ENCODE measurements around the gene TRMT5. TPM values are rescaled to one million over a fixed set of nuclear protein-coding genes. Genes with fewer than 3 reads are reported as not detected.

TRMT5 gene
- total RNA-seq, 2 experiments from 2014 or later, result 8.2 to 9.3 TPM

- Mint-ChIP-seq H3K27ac (no peak overlapping the region), H3K4me3 (no peak overlapping the region), H3K4me1 (peaks cover 14% of the 10 kb centered on the region), H3K36me3 (ENCODE audit: low read depth) (peaks cover 10% of the 10 kb centered on the region), H3K9me3 (no peaks in the 10 kb centered on the region), H3K27me3 (no peaks in the 10 kb centered on the region)
- DNase-seq, result no peak
- CTCF ChIA-PET, result no interaction called here
- POLR2A ChIA-PET, result no interaction called here
Measured at GRCh38 chr14:60977847-60978246, 3.0 kb downstream of the TRMT5 start.

- ChIA-PET POLR2A (no interaction called here), CTCF (no interaction called here)
- no peak for DNase-seq
- Mint-ChIP-seq H3K27ac (no peak overlapping the region), H3K9me3 (no peaks in the 10 kb centered on the region), H3K36me3 (ENCODE audit: low read depth) (peaks cover 18% of the 10 kb centered on the region), H3K4me1 (peaks cover 14% of the 10 kb centered on the region), H3K27me3 (no peaks in the 10 kb centered on the region), H3K4me3 (no peak overlapping the region)
Measured at GRCh38 chr14:60975551-60975950, 5.3 kb downstream of the TRMT5 start.

GRCh38 chr14:60974090-60974651, 6.7 kb downstream of the TRMT5 start:
- DNase-seq, result no peak
- ChIA-PET POLR2A (no interaction called here), CTCF (no interaction called here)
- H3K36me3 Mint-ChIP-seq (ENCODE audit: low read depth), result peaks cover 18% of the 10 kb centered on the region
- no peaks in the 10 kb centered on the region for H3K9me3 Mint-ChIP-seq
- no peaks in the 10 kb centered on the region for H3K27me3 Mint-ChIP-seq
- no peak overlapping the region for H3K27ac Mint-ChIP-seq
- H3K4me3 Mint-ChIP-seq, result no peak overlapping the region
- H3K4me1 Mint-ChIP-seq, result peaks cover 9% of the 10 kb centered on the region

GRCh38 chr14:60973070-60973469, 7.8 kb downstream of the TRMT5 start:
- H3K9me3 Mint-ChIP-seq, result no peaks in the 10 kb centered on the region
- H3K27me3 Mint-ChIP-seq, result no peaks in the 10 kb centered on the region
- H3K36me3 Mint-ChIP-seq (ENCODE audit: low read depth), result peaks cover 17% of the 10 kb centered on the region
- DNase-seq, result no peak
- H3K4me1 Mint-ChIP-seq, result peaks cover 5% of the 10 kb centered on the region
- CTCF ChIA-PET, result no interaction called here
- no peak overlapping the region for H3K4me3 Mint-ChIP-seq
- POLR2A ChIA-PET, result no interaction called here
- no peak overlapping the region for H3K27ac Mint-ChIP-seq

GRCh38 chr14:60972295-60972694, 8.6 kb downstream of the TRMT5 start:
- POLR2A ChIA-PET, result no interaction called here
- Mint-ChIP-seq H3K27ac (peak overlapping the region; percentile 57), H3K36me3 (ENCODE audit: low read depth) (peaks cover 15% of the 10 kb centered on the region), H3K27me3 (no peaks in the 10 kb centered on the region), H3K4me3 (no peak overlapping the region), H3K4me1 (no peaks in the 10 kb centered on the region), H3K9me3 (no peaks in the 10 kb centered on the region)
- CTCF ChIA-PET, result no interaction called here
- DNase-seq, result no peak

GRCh38 chr14:60971271-60971670, 9.6 kb downstream of the TRMT5 start:
- H3K36me3 Mint-ChIP-seq (ENCODE audit: low read depth), result peaks cover 11% of the 10 kb centered on the region
- H3K4me3 Mint-ChIP-seq, result no peak overlapping the region
- ChIA-PET CTCF (no interaction called here), POLR2A (no interaction called here)
- no peaks in the 10 kb centered on the region for H3K4me1 Mint-ChIP-seq
- H3K27ac Mint-ChIP-seq, result no peak overlapping the region
- no peaks in the 10 kb centered on the region for H3K9me3 Mint-ChIP-seq
- DNase-seq, result no peak
- no peaks in the 10 kb centered on the region for H3K27me3 Mint-ChIP-seq

GRCh38 chr14:60970146-60970545, 10.7 kb downstream of the TRMT5 start:
- ChIA-PET POLR2A (no interaction called here), CTCF (interaction anchor here (1.2 kb wide), 1 partner anchor 12 kb away, joined by 3 read pairs; no protein-coding TSS in a partner anchor)
- no peak for DNase-seq
- no peak overlapping the region for H3K27ac Mint-ChIP-seq
- peaks cover 11% of the 10 kb centered on the region for H3K36me3 Mint-ChIP-seq (ENCODE audit: low read depth)
- H3K4me1 Mint-ChIP-seq, result peaks cover under 1% of the 10 kb centered on the region
- H3K4me3 Mint-ChIP-seq, result no peak overlapping the region
- no peaks in the 10 kb centered on the region for H3K9me3 Mint-ChIP-seq
- no peaks in the 10 kb centered on the region for H3K27me3 Mint-ChIP-seq

- no peak overlapping the region for H3K4me3 Mint-ChIP-seq
- H3K9me3 Mint-ChIP-seq, result peaks cover 2% of the 10 kb centered on the region
- H3K27me3 Mint-ChIP-seq, result no peaks in the 10 kb centered on the region
- H3K4me1 Mint-ChIP-seq, result peaks cover 4% of the 10 kb centered on the region
- CTCF ChIA-PET, result interaction anchor here (0.7 to 1.0 kb wide), 2 partner anchors 58 to 1914 kb away, joined by 3 read pairs; no protein-coding TSS in a partner anchor
- POLR2A ChIA-PET, result no interaction called here
- DNase-seq, result no peak
- peaks cover 13% of the 10 kb centered on the region for H3K36me3 Mint-ChIP-seq (ENCODE audit: low read depth)
- no peak overlapping the region for H3K27ac Mint-ChIP-seq
Measured at GRCh38 chr14:60968671-60969070, 12.2 kb downstream of the TRMT5 start.

- no peaks in the 10 kb centered on the region for H3K27me3 Mint-ChIP-seq
- H3K9me3 Mint-ChIP-seq, result peaks cover 7% of the 10 kb centered on the region
- ChIA-PET CTCF (interaction anchor here (1.0 to 1.1 kb wide), 2 partner anchors 12 to 59 kb away, joined by 3 to 4 read pairs; partner anchors contain the start of gene TRMT5), POLR2A (no interaction called here)
- no peak overlapping the region for H3K27ac Mint-ChIP-seq
- DNase-seq, result no peak
- H3K4me1 Mint-ChIP-seq, result peaks cover 4% of the 10 kb centered on the region
- H3K4me3 Mint-ChIP-seq, result no peak overlapping the region
- H3K36me3 Mint-ChIP-seq (ENCODE audit: low read depth), result peaks cover 10% of the 10 kb centered on the region
Measured at GRCh38 chr14:60968099-60968498, 12.8 kb downstream of the TRMT5 start.

- Mint-ChIP-seq H3K27ac (no peak overlapping the region), H3K4me3 (no peak overlapping the region), H3K4me1 (peaks cover 4% of the 10 kb centered on the region), H3K9me3 (peaks cover 13% of the 10 kb centered on the region), H3K36me3 (ENCODE audit: low read depth) (peaks cover 8% of the 10 kb centered on the region), H3K27me3 (no peaks in the 10 kb centered on the region)
- DNase-seq, result no peak
- POLR2A ChIA-PET, result no interaction called here
- CTCF ChIA-PET, result no interaction called here
Measured at GRCh38 chr14:60965402-60965801, 15.5 kb downstream of the TRMT5 start.

GRCh38 chr14:60964904-60965303, 16.0 kb downstream of the TRMT5 start:
- no peak for DNase-seq
- peaks cover 17% of the 10 kb centered on the region for H3K9me3 Mint-ChIP-seq
- peaks cover 4% of the 10 kb centered on the region for H3K4me1 Mint-ChIP-seq
- H3K36me3 Mint-ChIP-seq (ENCODE audit: low read depth), result peaks cover 9% of the 10 kb centered on the region
- no peak overlapping the region for H3K27ac Mint-ChIP-seq
- no peak overlapping the region for H3K4me3 Mint-ChIP-seq
- H3K27me3 Mint-ChIP-seq, result no peaks in the 10 kb centered on the region
- CTCF ChIA-PET, result no interaction called here
- POLR2A ChIA-PET, result no interaction called here

- H3K4me3 Mint-ChIP-seq, result no peak overlapping the region
- H3K4me1 Mint-ChIP-seq, result peaks cover 4% of the 10 kb centered on the region
- peaks cover 26% of the 10 kb centered on the region for H3K9me3 Mint-ChIP-seq
- POLR2A ChIA-PET, result no interaction called here
- H3K36me3 Mint-ChIP-seq (ENCODE audit: low read depth), result peaks cover 14% of the 10 kb centered on the region
- no peak for DNase-seq
- H3K27ac Mint-ChIP-seq, result no peak overlapping the region
- CTCF ChIA-PET, result no interaction called here
- H3K27me3 Mint-ChIP-seq, result no peaks in the 10 kb centered on the region
Measured at GRCh38 chr14:60963761-60964160, 17.1 kb downstream of the TRMT5 start.

- CTCF ChIA-PET, result interaction anchor here (0.9 kb wide), 1 partner anchor 23 kb away, joined by 3 read pairs; the partner anchor contains the start of genes SLC38A6 and TRMT5
- Mint-ChIP-seq H3K4me3 (no peak overlapping the region), H3K27ac (no peak overlapping the region), H3K36me3 (ENCODE audit: low read depth) (peaks cover 40% of the 10 kb centered on the region), H3K9me3 (peaks cover 45% of the 10 kb centered on the region), H3K4me1 (peaks cover 10% of the 10 kb centered on the region), H3K27me3 (no peaks in the 10 kb centered on the region)
- POLR2A ChIA-PET, result no interaction called here
- no peak for DNase-seq
Measured at GRCh38 chr14:60958146-60958545, 22.7 kb downstream of the TRMT5 start.

- Mint-ChIP-seq H3K9me3 (peaks cover 45% of the 10 kb centered on the region), H3K36me3 (ENCODE audit: low read depth) (peaks cover 40% of the 10 kb centered on the region), H3K4me3 (no peak overlapping the region), H3K27me3 (no peaks in the 10 kb centered on the region), H3K4me1 (peaks cover 10% of the 10 kb centered on the region), H3K27ac (no peak overlapping the region)
- no peak for DNase-seq
- CTCF ChIA-PET, result no interaction called here
- POLR2A ChIA-PET, result no interaction called here
Measured at GRCh38 chr14:60956632-60957031, 24.2 kb downstream of the TRMT5 start.

Measured in activated CD4-positive, alpha-beta T cell treated with anti-CD3 and anti-CD28 coated beads, Interleukin-2, amount 10 ng/mL, durations not matched to agents 7 days and 5 days (primary cell).